Hepatocyte (in vitro differentiated cells): ENCODE results near the gene TCTN1.

Source experiments
- CTCF ChIP-seq: fragments of 200-600 bp; sonication (generic); IDR thresholded peaks from 2 replicates; pipeline ENCODE4 v1.5.1; 2016; ENCODE audit warnings: antibody characterized with exemption, mild to moderate bottlenecking; ENCODE audit not compliant: poor library complexity
- EZH2 ChIP-seq: fragments of 200-600 bp; sonication (generic); IDR thresholded peaks from 2 replicates; pipeline ENCODE4 v1.6.1; 2016; ENCODE audit warnings: antibody characterized with exemption, mild to moderate bottlenecking, borderline replicate concordance
- EZH2phosphoT487 ChIP-seq: fragments of 200-600 bp; sonication (generic); IDR thresholded peaks from one replicate; pipeline ENCODE4 v1.6.1; 2018; ENCODE audit warnings: antibody characterized with exemption, mild to moderate bottlenecking, low read depth, moderate library complexity; ENCODE audit not compliant: unreplicated experiment, severe bottlenecking

DNA sequence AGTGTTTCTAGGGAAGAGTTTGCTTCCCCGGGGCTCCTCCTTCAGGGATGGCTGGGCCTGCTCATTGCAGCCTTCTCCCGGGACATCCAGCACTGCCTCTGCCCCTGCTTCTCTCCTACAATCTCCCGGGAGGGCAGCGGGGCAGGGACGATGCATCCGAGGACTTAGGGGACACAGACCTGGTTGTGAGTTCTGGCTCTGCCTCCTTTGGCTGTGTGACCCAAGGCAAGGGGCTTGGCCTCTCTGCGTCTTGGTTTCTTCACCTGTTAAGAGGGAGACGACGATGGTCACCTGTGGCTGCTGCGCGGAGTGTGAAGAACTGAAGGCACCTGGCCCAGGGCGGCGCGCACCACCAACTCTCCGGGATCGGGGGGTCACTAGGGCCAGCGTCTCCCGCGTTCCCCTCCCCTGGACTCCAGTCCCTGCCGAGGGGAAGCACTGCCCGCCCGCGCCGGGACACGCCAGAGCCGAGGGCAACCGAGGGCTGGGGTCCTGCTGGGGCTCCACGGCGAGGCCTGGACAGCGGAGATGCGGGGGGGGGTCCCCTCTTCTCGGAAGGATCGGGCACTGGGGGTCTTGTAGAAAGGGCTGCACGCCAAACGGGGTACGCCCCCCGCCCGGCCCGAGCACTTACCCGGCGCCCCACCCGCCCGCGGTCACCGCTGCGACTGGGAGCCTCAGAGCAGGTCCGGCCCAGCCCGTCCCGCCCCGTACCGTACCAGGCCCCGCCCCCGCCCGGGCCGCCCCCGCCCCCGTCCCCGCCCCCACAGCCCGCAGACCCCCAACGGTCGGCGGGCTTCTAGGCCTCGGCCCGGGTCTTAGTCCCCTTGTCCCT, 74.7 kb downstream of the TCTN1 start, which contains the start of gene HVCN1:
- no peak for TF ChIP-seq CTCF
- TF ChIP-seq EZH2phosphoT487, result no peak
- no peak for TF ChIP-seq EZH2
